OCI-LY7 (cell line): Measurements from ENCODE around the gene CITED2. TPM values are rescaled to one million over a fixed set of nuclear protein-coding genes. Genes with fewer than 3 reads are reported as not detected.

Experiments
- BruUV-seq: library from RNA; stranded (reverse); fragments of 400-500 nt; replicated peaks from 2 replicates; lab custom pipeline; 2021; lab: Mats Ljungman, UMichigan
- CTCF ChIA-PET: fragments of 300-600 bp; sonication (Branson Sonifier 250); formaldehyde crosslinking; loops from one replicate; lab custom pipeline; 2022; ENCODE audit warnings: antibody characterized with exemption; ENCODE audit not compliant: unreplicated experiment; lab: Charles Lee
- POLR2A ChIA-PET: fragments of 300-600 bp; sonication (Branson Sonifier 250); formaldehyde crosslinking; loops from one replicate; lab custom pipeline; 2022; ENCODE audit warnings: antibody characterized with exemption; lab: Charles Lee
- DNase-seq: peaks from one replicate; pipeline ENCODE4 v3.0.0-alpha.2; 2015; ENCODE audit warnings: low spot score
- H2AFZ ChIP-seq: fragments of 200-600 bp; sonication (generic), shearing (Covaris generic); 2 replicates; pipeline ENCODE4 v1.6.1; 2014; ENCODE audit warnings: mild to moderate bottlenecking, antibody characterized with exemption, low read length, moderate library complexity
- H3K27ac ChIP-seq: fragments of 200-600 bp; sonication (generic); 2 replicates; pipeline ENCODE4 v1.5.1; 2014; ENCODE audit warnings: mixed run types, low read depth, mild to moderate bottlenecking, moderate library complexity, low read length, inconsistent platforms; ENCODE audit not compliant: poor library complexity, severe bottlenecking
- H3K36me3 ChIP-seq: fragments of 200-600 bp; sonication (generic); 2 replicates; pipeline ENCODE4 v1.6.1; 2014; ENCODE audit warnings: mild to moderate bottlenecking, antibody characterized with exemption, low read length, moderate library complexity, mixed read lengths; ENCODE audit not compliant: insufficient read depth
- H3K4me1 ChIP-seq: fragments of 200-600 bp; sonication (generic); 2 replicates; pipeline ENCODE4 v1.5.1; 2014; ENCODE audit warnings: mild to moderate bottlenecking, low read length; ENCODE audit not compliant: insufficient read depth, poor library complexity, severe bottlenecking
- H3K4me2 ChIP-seq: fragments of 200-600 bp; sonication (generic); 2 replicates; pipeline ENCODE4 v1.6.1; 2014; ENCODE audit warnings: mild to moderate bottlenecking, low read length
- H3K4me3 ChIP-seq: fragments of 200-600 bp; sonication (generic); 2 replicates; pipeline ENCODE4 v1.5.1; 2014; ENCODE audit warnings: mild to moderate bottlenecking, low read depth, low read length; ENCODE audit not compliant: poor library complexity, severe bottlenecking
- H3K79me2 ChIP-seq: fragments of 200-600 bp; sonication (generic); 2 replicates; pipeline ENCODE4 v1.6.1; 2016; ENCODE audit warnings: low read depth, mild to moderate bottlenecking, low read length, moderate library complexity, mixed read lengths; ENCODE audit not compliant: insufficient read depth
- H3K9me2 ChIP-seq: fragments of 200-600 bp; sonication (generic); 2 replicates; pipeline ENCODE4 v1.6.1; 2016; ENCODE audit warnings: mild to moderate bottlenecking, low read length, mixed read lengths; ENCODE audit not compliant: insufficient read depth
- H3K9me3 ChIP-seq: fragments of 200-600 bp; sonication (generic); 2 replicates; pipeline ENCODE4 v1.6.1; 2014; ENCODE audit warnings: mild to moderate bottlenecking, mixed run types, low read length, mixed read lengths
- H4K20me1 ChIP-seq: fragments of 200-600 bp; sonication (generic); 2 replicates; pipeline ENCODE4 v1.6.1; 2014; ENCODE audit warnings: mild to moderate bottlenecking, antibody characterized with exemption, low read length, moderate library complexity, mixed read lengths; ENCODE audit not compliant: insufficient read depth
- EZH2phosphoT487 ChIP-seq: fragments of 200-600 bp; sonication (generic); IDR thresholded peaks from 2 replicates; pipeline ENCODE4 v1.6.1; 2018; ENCODE audit warnings: low read depth, borderline replicate concordance, mild to moderate bottlenecking, mixed run types, antibody characterized with exemption, low read length, moderate library complexity, mixed read lengths
- intact Hi-C: fragments of 100-400 bp; cut with micrococcal nuclease; formaldehyde crosslinking; loops from one replicate; pipeline ENCODE4 v1.10.0; 2022; ENCODE audit not compliant: unreplicated experiment
- total RNA-seq, 2 experiments: library from RNA; depleted of rRNA in 1 of 2; stranded (reverse); fragments of >200 nt in 1 of 2; shearing (Covaris generic) in 1 of 2; gene quantifications; 2 replicates each; pipeline ENCODE4 v1.2.3, GENCODE V29; 2014 to 2022
- TF ChIP-seq, protein P1 (sequence below): fragments of 200-600 bp; sonication (generic); conservative IDR thresholded peaks from 2 replicates; pipeline ENCODE4 v1.5.1; 2014; ENCODE audit warnings: mild to moderate bottlenecking, antibody characterized with exemption, low read length, moderate library complexity, mixed read lengths

Gene CITED2
- total RNA-seq, 2 experiments from 2014 or later: 35.0 to 40.1 TPM

GRCh38 chr6:139391709-139392108 lies 17.3 kb upstream of the CITED2 start:
- H3K9me3 ChIP-seq: no peaks in the 10 kb centered on the region
- H2AFZ ChIP-seq: no peak overlapping the region
- intact Hi-C loops: no loop called here
- ChIA-PET CTCF (no interaction called here), POLR2A (interaction anchor here (0.8 to 1.0 kb wide), 2 partner anchors 25 to 451 kb away, joined by 3 to 4 read pairs; no protein-coding TSS in a partner anchor)
- no peak overlapping the region for H3K27ac ChIP-seq
- BruUV-seq: no TSS peak
- no peaks in the 10 kb centered on the region for H4K20me1 ChIP-seq
- no peak overlapping the region for H3K4me3 ChIP-seq
- no peaks in the 10 kb centered on the region for H3K4me1 ChIP-seq
- TF ChIP-seq, protein P1, sequence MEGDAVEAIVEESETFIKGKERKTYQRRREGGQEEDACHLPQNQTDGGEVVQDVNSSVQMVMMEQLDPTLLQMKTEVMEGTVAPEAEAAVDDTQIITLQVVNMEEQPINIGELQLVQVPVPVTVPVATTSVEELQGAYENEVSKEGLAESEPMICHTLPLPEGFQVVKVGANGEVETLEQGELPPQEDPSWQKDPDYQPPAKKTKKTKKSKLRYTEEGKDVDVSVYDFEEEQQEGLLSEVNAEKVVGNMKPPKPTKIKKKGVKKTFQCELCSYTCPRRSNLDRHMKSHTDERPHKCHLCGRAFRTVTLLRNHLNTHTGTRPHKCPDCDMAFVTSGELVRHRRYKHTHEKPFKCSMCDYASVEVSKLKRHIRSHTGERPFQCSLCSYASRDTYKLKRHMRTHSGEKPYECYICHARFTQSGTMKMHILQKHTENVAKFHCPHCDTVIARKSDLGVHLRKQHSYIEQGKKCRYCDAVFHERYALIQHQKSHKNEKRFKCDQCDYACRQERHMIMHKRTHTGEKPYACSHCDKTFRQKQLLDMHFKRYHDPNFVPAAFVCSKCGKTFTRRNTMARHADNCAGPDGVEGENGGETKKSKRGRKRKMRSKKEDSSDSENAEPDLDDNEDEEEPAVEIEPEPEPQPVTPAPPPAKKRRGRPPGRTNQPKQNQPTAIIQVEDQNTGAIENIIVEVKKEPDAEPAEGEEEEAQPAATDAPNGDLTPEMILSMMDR: no peak
- TF ChIP-seq EZH2phosphoT487: no peak
- no peaks in the 10 kb centered on the region for H3K79me2 ChIP-seq
- no peak overlapping the region for H3K4me2 ChIP-seq
- no peak for DNase-seq
- H3K36me3 ChIP-seq: no peaks in the 10 kb centered on the region
- no peaks in the 10 kb centered on the region for H3K9me2 ChIP-seq

GRCh38 chr6:139390447-139390846 lies 16.0 kb upstream of the CITED2 start:
- Histone ChIP-seq H3K4me3 (no peak overlapping the region), H3K9me2 (no peaks in the 10 kb centered on the region), H4K20me1 (no peaks in the 10 kb centered on the region), H3K27ac (no peak overlapping the region), H2AFZ (no peak overlapping the region), H3K79me2 (no peaks in the 10 kb centered on the region), H3K36me3 (no peaks in the 10 kb centered on the region), H3K4me1 (no peaks in the 10 kb centered on the region), H3K4me2 (no peak overlapping the region), H3K9me3 (no peaks in the 10 kb centered on the region)
- POLR2A ChIA-PET: interaction anchor here (1.0 to 1.1 kb wide), 2 partner anchors 16 to 452 kb away, joined by 3 read pairs; no protein-coding TSS in a partner anchor
- intact Hi-C loops: no loop called here
- no peak for DNase-seq
- TF ChIP-seq EZH2phosphoT487: no peak
- TF ChIP-seq, protein P1: no peak
- BruUV-seq: no TSS peak
- CTCF ChIA-PET: no interaction called here

DNA sequence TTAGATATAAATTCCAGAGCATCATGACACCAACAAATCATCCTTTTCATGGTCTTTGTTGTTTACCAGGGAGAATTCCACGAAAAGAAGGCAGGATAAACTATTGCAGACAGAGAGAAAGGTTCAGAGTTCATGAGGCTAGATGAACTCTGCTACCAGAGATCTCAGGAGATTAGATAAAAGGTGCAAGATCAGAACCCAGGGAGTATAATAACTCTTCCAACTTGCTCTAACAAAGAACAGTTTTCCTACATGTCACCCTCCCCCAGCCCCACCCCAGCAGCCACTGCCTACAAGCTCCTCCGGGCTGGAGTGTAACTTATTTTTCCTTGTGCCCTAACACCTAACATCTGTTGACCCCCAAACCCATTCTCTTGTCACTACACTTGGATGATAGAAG lies 13.9 kb upstream of the CITED2 start:
- Histone ChIP-seq H3K9me3 (no peaks in the 10 kb centered on the region), H2AFZ (no peak overlapping the region), H3K4me2 (no peak overlapping the region), H3K36me3 (no peaks in the 10 kb centered on the region), H3K27ac (no peak overlapping the region), H3K79me2 (no peaks in the 10 kb centered on the region), H3K9me2 (no peaks in the 10 kb centered on the region), H3K4me1 (no peaks in the 10 kb centered on the region), H4K20me1 (no peaks in the 10 kb centered on the region), H3K4me3 (no peak overlapping the region)
- ChIA-PET POLR2A (interaction anchor here (1.6 kb wide), 1 partner anchor 9 kb away, joined by 5 read pairs; no protein-coding TSS in a partner anchor), CTCF (no interaction called here)
- BruUV-seq: no TSS peak
- DNase-seq: no peak
- TF ChIP-seq EZH2phosphoT487: no peak
- TF ChIP-seq, protein P1: no peak
- intact Hi-C loops: no loop called here
